ENCODE data around the gene ARR3. TPM values are rescaled to one million over a fixed set of nuclear protein-coding genes. Genes with fewer than 3 reads are reported as not detected.

Gene ARR3
- total RNA-seq, 3 donors from 2014 or later (not counting 1 experiment from before 2014, with no cell fraction given), result not detected

DNA sequence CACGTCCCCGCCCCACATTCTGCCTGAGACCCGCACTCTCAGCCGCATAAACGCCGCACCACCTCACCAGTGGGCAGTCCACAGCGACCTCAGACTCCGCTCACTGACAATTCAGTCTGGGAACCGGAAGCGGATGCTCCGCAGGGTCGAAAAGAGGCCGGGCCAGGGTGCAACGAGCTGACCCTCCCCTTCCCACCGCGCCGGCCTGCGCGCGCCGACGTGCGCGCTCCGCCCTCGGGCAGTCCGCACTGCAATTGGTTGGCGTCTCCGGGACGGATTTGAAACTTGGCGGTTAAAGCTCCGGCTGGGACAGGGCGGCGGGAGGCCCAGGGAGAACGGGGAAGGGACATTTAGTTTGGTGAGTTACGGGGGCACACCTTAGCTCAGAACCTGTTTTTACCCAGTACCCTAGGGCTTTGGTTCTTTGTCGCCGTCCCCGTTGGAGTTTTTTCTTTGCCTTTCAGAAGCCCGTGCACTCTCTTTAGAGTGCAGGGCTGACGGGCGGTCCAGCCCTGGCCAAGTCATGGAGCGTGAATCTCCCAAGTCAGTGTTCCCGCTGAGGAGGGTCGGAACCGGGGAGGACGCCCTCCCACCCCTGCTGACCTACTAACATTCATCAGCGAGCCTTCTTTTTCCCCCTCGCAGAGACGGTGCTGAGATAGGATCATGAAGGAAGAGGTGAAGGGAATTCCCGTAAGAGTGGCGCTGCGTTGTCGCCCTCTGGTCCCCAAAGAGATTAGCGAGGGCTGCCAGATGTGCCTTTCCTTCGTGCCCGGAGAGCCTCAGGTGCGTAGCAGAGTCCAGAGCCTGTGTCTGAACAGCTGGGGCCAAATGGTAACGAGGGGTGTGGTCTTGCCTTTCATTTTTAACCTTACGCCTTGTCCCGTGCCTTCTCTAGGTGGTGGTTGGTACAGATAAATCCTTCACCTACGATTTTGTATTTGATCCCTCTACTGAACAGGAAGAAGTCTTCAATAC is 21.9 kb downstream of the ARR3 start, which contains the start of the genes KIF4A and PDZD11:
Gene KIF4A (plus strand): TSS at position 312 of the 978 bp plus-strand sequence. CDS start 355 bp downstream, at position 667.
Gene PDZD11 (minus strand): TSS at position 135 of the 978 bp plus-strand sequence. CDS start 586 bp downstream, outside the sequence.
- H3K27me3 ChIP-seq (ENCODE audit: control insufficient read depth, insufficient read depth, low read length), result no peaks in the 10 kb centered on the region
- Mint-ChIP-seq H3K36me3 (no peaks in the 10 kb centered on the region), H3K27me3 (ENCODE audit: low read depth in 2 of 2) (no peaks in the 10 kb centered on the region), H3K27ac (peak within 1 kb of the TSS; percentile 72 to 86), H3K9me3 (no peaks in the 10 kb centered on the region), H3K4me3 (peak within 1 kb of the TSS; percentile 86), H3K4me1 (peaks cover 0 to 6% of the 10 kb centered on the region in 2 donors)
- peaks cover 18% of the 10 kb centered on the region for H3K4me1 ChIP-seq (ENCODE audit: control insufficient read depth, insufficient read depth, low read length)
- intact Hi-C loops (cut with micrococcal nuclease), result loop anchor here (2.0 kb wide), 1 partner anchor 145 kb away; no protein-coding TSS in a partner anchor
- H3K9me3 ChIP-seq (ENCODE audit: control insufficient read depth, insufficient read depth, low read length), result no peaks in the 10 kb centered on the region
- H3K4me3 ChIP-seq (ENCODE audit: low read length), result peak within 1 kb of the TSS; percentile 70
- ATAC-seq (peak; percentile 99 to 100 (median 99)), DNase-seq (peak; percentile 73 to 84)
- TF ChIP-seq CTCF (IDR thresholded peaks at IDR 0.05), result no peak
- peak within 1 kb of the TSS; percentile 76 for H3K27ac ChIP-seq (ENCODE audit: low read length)
- H3K36me3 ChIP-seq (ENCODE audit: control insufficient read depth, insufficient read depth, low read length), result peaks cover 6% of the 10 kb centered on the region
- WGBS (ENCODE audit: insufficient coverage), result under 1% methylated on average over 55 of the region's 62 CpGs

GRCh38 chrX:70292788-70293187 is 24.7 kb downstream of the ARR3 start:
- Histone ChIP-seq H3K27me3 (ENCODE audit: control insufficient read depth, insufficient read depth, low read length) (no peaks in the 10 kb centered on the region), H3K9me3 (ENCODE audit: control insufficient read depth, insufficient read depth, low read length) (no peaks in the 10 kb centered on the region), H3K4me3 (ENCODE audit: low read length) (no peak overlapping the region), H3K36me3 (ENCODE audit: control insufficient read depth, insufficient read depth, low read length) (no peaks in the 10 kb centered on the region), H3K27ac (ENCODE audit: low read length) (no peak overlapping the region), H3K4me1 (ENCODE audit: control insufficient read depth, insufficient read depth, low read length) (peaks cover 16% of the 10 kb centered on the region)
- Mint-ChIP-seq H3K36me3 (no peaks in the 10 kb centered on the region), H3K27ac (no peak overlapping the region), H3K4me1 (peaks cover 0 to 6% of the 10 kb centered on the region in 2 donors), H3K27me3 (ENCODE audit: low read depth in 2 of 2) (no peaks in the 10 kb centered on the region), H3K9me3 (no peaks in the 10 kb centered on the region), H3K4me3 (no peak overlapping the region)
- intact Hi-C loops (cut with micrococcal nuclease), result no loop called here
- DNase-seq (no peak), ATAC-seq (no peak)
- no peak for TF ChIP-seq CTCF (IDR thresholded peaks at IDR 0.05)
- no CpG with 5 or more reads among the region's 1 CpG for WGBS (ENCODE audit: insufficient coverage)

- no peak overlapping the region for H3K4me3 Mint-ChIP-seq
- H3K9me3 Mint-ChIP-seq, result no peaks in the 10 kb centered on the region
- no peak for TF ChIP-seq CTCF (IDR thresholded peaks at IDR 0.05)
- ATAC-seq (no peak), DNase-seq (no peak)
- 100% methylated on average over 2 of the region's 5 CpGs for WGBS (ENCODE audit: insufficient coverage)
- intact Hi-C loops (cut with micrococcal nuclease), result no loop called here
- Histone ChIP-seq H3K27me3 (ENCODE audit: control insufficient read depth, insufficient read depth, low read length) (no peaks in the 10 kb centered on the region), H3K36me3 (ENCODE audit: control insufficient read depth, insufficient read depth, low read length) (no peaks in the 10 kb centered on the region), H3K4me3 (ENCODE audit: low read length) (no peak overlapping the region), H3K4me1 (ENCODE audit: control insufficient read depth, insufficient read depth, low read length) (peaks cover 16% of the 10 kb centered on the region), H3K9me3 (ENCODE audit: control insufficient read depth, insufficient read depth, low read length) (no peaks in the 10 kb centered on the region), H3K27ac (ENCODE audit: low read length) (no peak overlapping the region)
- no peaks in the 10 kb centered on the region for H3K36me3 Mint-ChIP-seq
- H3K4me1 Mint-ChIP-seq, result peaks cover 0 to 6% of the 10 kb centered on the region in 2 donors
- H3K27me3 Mint-ChIP-seq (ENCODE audit: low read depth in 2 of 2), result no peaks in the 10 kb centered on the region
- no peak overlapping the region for H3K27ac Mint-ChIP-seq
Measured at GRCh38 chrX:70293621-70294020, 25.5 kb downstream of the ARR3 start.
